ENCODE data around the gene DYNLT2B.
A peak's percentile ranks its signal among the peaks of the same experiment; 100 is the strongest.
"Not testable (repeated sequence)": the region's sequence is repeated elsewhere in the genome, so short reads cannot be mapped to it uniquely, and the experiment has no call there.

DYNLT2B gene

GRCh38 chr3:196260784-196261183, 57.3 kb downstream of the DYNLT2B start:
- H3K4me3 ChIP-seq (replicated peaks in 1 of 2; ENCODE audit: low read depth in 2 of 2, low read length in 2 of 2) = no peak overlapping the region
- TF ChIP-seq, protein P1, sequence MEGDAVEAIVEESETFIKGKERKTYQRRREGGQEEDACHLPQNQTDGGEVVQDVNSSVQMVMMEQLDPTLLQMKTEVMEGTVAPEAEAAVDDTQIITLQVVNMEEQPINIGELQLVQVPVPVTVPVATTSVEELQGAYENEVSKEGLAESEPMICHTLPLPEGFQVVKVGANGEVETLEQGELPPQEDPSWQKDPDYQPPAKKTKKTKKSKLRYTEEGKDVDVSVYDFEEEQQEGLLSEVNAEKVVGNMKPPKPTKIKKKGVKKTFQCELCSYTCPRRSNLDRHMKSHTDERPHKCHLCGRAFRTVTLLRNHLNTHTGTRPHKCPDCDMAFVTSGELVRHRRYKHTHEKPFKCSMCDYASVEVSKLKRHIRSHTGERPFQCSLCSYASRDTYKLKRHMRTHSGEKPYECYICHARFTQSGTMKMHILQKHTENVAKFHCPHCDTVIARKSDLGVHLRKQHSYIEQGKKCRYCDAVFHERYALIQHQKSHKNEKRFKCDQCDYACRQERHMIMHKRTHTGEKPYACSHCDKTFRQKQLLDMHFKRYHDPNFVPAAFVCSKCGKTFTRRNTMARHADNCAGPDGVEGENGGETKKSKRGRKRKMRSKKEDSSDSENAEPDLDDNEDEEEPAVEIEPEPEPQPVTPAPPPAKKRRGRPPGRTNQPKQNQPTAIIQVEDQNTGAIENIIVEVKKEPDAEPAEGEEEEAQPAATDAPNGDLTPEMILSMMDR (IDR thresholded peaks at IDR 0.05; ENCODE audit: low read depth, low read length) = no peak
- DNase-seq (ENCODE audit: low read depth in 2 of 2) = no peak

GRCh38 chr3:196255776-196256175, 62.3 kb downstream of the DYNLT2B start:
- no peak overlapping the region for H3K4me3 ChIP-seq (replicated peaks in 1 of 2; ENCODE audit: low read depth in 2 of 2, low read length in 2 of 2)
- TF ChIP-seq, protein P1 (IDR thresholded peaks at IDR 0.05; ENCODE audit: low read depth, low read length) = no peak
- no peak for DNase-seq (ENCODE audit: low read depth in 2 of 2)

- TF ChIP-seq, protein P1 (IDR thresholded peaks at IDR 0.05; ENCODE audit: low read depth, low read length) = no peak
- no peak overlapping the region for H3K4me3 ChIP-seq (replicated peaks in 1 of 2; ENCODE audit: low read depth in 2 of 2, low read length in 2 of 2)
- no peak for DNase-seq (ENCODE audit: low read depth in 2 of 2)
Observed at GRCh38 chr3:196254376-196255283, 63.4 kb downstream of the DYNLT2B start.

GRCh38 chr3:196251918-196252317, 66.1 kb downstream of the DYNLT2B start:
- H3K4me3 ChIP-seq (replicated peaks in 1 of 2; ENCODE audit: low read depth in 2 of 2, low read length in 2 of 2) = no peak overlapping the region
- TF ChIP-seq, protein P1 (IDR thresholded peaks at IDR 0.05; ENCODE audit: low read depth, low read length) = no peak
- DNase-seq (ENCODE audit: low read depth in 2 of 2) = no peak

DNA sequence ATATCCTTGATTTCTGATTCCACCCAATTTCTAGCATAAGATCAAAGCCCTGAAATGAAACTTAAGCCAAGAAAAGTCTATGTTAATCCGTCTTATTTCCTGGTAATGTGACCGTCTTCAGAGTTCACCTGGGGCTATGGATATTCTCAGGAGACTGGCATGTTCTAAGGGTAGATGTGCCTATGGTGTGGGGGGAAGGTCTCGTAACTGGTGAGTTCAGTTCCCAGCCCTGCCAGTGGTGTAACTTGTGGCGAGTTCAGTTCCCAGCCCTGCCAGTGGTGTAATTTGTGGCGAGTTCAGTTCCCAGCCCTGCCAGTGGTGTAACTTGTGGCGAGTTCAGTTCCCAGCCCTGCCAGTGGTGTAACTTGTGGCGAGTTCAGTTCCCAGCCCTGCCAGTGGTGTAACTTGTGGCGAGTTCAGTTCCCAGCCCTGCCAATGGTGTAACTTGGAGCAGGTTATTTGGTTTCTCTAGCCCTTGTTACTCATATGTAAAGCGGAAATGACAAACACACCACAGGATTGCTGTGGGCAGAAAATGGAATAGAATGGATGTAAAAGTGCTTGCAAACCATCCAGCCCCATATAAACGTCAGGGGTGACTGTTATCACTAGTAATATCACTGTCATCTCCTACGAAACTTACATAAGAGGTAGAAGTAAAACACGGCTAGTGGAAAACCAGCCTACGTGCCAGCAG, 71.3 kb downstream of the DYNLT2B start:
- peak in 1 of 2 donors; percentile 79 for DNase-seq (ENCODE audit: low read depth in 2 of 2)
- TF ChIP-seq, protein P1 (IDR thresholded peaks at IDR 0.05; ENCODE audit: low read depth, low read length) = no peak
- no peak overlapping the region for H3K4me3 ChIP-seq (replicated peaks in 1 of 2; ENCODE audit: low read depth in 2 of 2, low read length in 2 of 2)

DNA sequence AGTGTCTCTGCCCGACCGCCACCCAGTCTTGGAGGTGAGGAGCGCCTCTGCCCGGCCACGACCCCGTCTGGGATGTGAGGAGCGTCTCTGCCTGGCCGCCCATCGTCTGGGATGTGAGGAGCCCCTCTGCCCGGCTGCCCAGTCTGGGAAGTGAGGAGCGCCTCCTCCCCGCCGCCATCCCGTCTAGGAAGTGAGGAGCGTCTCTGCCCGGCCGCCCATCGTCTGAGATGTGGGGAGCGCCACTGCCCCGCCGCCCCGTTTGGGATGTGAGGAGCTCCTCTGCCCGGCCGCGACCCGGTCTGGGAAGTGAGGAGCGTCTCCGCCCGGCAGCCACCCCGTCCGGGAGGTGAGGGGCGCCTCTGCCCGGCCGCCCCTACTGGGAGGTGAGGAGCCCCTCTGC, 73.9 kb downstream of the DYNLT2B start:
- not testable (repeated sequence) for DNase-seq (ENCODE audit: low read depth in 2 of 2); H3K4me3 ChIP-seq (replicated peaks in 1 of 2; ENCODE audit: low read depth in 2 of 2, low read length in 2 of 2)

DNA sequence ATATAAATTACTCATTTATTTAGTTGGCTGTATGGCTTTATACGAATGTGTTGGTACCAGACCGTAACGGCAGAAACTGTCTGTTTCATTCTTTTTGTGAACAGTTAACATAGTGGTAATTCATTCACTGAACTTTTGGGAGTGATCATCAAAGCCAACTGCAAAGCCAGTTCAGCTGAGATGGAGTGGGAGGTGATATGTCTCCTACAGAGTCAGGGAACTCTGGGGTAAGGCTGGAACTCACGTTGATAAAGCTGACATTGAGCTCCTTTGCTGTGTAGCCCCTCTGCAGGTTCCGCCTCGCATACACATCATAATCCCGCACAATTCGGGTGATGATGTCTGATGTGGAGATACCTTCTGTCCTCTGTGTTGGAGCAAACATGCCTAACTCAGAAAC, 76.3 kb downstream of the DYNLT2B start:
- no peak overlapping the region for H3K4me3 ChIP-seq (replicated peaks in 1 of 2; ENCODE audit: low read depth in 2 of 2, low read length in 2 of 2)
- DNase-seq (ENCODE audit: low read depth in 2 of 2) = no peak
- TF ChIP-seq, protein P1 (IDR thresholded peaks at IDR 0.05; ENCODE audit: low read depth, low read length) = no peak

Measured in cardiac fibroblast (primary cell).